LoVo (cell line): Measurements from ENCODE around the gene NRARP.
"Not testable (repeated sequence)": the region's sequence is repeated elsewhere in the genome, so short reads cannot be mapped to it uniquely, and the experiment has no call there.

Source experiments
- DNase-seq: peaks from one replicate; pipeline ENCODE4 v3.0.0-alpha.2; 2016; ENCODE audit warnings: low spot score

NRARP gene, protein sequence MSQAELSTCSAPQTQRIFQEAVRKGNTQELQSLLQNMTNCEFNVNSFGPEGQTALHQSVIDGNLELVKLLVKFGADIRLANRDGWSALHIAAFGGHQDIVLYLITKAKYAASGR

DNA sequence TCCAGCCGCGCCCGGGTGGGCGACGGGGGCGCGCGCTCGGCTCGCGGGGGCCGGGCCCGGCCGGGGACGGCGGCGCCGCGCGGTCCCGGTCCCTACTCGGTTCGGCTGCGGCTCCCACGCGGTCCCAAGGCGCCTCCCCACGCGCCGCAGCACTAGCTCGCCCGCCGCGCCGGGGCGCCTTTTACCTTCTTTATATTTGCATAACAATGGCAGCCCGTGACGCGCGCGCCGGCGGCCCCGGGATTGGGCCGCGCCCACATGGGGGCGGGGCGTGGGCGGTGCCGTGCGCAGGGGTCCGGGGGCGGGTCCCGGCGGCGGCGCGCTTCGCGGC, at the start of gene NRARP:
Gene NRARP, minus strand, starts transcription at position 154 of the 331 bp plus-strand sequence. CDS start 343 bp downstream, outside the sequence.
- peak; percentile 93 for DNase-seq

DNA sequence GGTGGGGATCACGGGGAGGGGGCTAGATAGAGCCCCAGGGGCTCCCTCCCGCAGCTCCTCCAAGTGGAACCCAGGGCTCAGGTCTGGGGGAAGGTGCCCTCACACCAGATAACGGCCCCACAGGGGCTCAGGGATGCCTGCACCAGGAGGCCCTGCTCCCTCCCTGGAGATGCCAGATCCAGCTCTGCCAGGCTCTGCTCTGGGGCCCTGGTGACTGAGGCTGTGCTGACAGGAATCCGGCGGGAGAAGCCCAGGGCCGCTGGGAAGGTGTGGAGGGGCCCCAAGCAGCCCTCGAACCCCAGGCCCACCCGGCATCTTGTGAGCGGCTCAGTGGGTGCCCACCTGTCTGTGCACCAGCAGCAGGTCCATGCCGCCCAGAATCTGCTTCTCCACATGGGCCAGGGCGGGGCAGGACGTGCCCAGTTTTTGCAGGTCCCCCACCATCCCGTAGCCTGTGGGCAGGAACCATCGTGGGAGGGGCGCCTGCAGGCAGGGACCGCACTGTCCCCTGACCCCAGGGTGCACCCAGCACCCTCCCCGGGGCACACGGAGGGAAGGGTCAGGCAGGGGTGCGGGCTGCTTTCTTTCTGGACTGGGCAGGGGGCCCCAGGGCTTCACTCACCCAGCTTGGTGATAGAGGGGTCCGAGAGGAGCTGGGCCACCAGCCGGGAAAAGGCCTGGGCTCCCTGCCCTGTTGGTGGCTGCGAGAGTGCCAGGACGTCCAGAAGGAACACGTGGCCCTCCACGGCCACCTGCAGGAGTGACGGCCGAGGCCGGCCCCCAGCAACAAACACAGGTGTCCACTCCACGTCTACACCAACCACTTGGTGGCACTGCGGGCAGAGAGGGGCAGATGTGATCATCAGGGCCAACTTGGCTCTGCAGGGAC, 48.9 kb upstream of the NRARP start:
- no peak for DNase-seq

DNA sequence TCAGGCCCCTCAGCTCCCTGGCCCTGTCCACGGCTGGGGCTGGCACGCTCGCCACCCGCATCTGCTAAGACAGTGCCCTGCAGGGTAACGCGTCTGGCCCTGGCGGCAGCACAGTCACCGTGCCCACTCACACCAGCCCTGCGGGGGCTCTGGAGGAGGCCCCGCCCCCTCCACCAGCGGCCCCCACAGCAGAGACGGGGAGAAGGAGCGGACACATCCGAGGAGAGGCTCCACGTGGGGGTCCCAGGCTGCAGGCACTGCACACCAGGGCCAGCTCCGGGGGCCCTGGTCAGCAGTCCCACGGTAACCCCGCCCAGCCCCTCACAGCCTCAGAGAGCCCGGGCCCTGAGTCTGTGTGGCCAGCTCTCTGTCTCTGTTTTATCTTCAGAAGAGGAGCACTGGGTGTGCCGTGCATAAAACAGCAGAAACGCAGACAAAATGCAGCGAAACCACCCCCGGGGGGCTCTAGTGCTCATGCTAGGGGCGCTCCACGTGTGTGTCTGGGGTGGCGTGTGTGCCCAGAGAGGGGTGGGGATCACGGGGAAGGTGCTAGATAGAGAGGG, 47.5 kb upstream of the NRARP start:
- DNase-seq = no peak

DNA sequence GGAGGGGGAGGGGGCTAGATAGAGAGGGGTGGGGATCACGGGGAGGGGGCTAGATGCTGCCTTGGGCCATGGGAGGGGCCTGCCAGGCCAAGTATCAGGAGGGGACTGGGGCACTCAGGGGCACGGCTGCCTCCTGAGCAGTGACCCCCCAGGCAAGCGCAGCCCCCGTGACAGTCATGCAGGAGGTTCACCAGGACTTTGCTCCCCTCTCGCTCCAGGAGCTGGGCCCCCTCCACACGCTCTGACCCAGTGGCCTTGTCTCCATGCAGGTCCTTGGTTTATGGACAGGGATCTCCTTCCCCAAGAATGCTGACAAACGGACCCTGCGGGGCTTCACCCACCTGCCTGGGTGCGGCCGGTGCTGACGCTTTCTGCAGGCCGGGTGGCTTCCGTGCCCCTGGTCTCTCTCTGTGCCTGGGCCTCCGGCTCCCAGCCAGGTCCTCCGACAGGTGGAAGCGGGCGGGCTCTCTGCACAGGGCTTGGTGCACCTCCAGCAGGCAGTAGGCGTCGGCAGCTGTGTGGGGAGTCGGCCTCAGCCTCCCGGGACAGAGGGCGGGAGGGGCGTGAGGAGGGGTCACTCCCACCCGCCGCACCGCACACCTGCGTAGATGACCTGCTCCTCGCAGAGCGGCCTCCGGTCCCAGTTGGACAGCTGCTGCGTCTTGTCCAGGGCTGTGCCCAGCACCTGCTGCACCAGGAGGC, 46.8 kb upstream of the NRARP start:
- no peak for DNase-seq

DNA sequence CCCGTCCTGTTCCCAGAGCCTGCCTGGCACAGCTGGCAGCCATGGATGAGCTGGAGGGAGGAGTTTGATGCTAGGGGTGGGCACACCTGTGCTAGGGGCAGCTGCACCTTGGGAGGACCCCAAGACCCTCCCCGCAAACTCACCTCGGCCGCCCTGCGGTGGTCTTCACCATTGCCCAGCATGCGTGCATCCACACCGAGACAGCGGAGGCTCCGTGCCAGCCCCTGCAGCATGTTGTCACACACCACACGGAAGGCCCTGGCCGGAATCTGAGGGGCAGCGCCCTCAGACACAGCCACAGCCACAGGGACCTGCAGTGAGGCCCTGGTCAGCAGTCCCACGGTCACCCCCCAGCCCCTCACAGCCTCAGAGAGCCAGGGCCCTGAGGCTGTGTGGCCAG, 45.9 kb upstream of the NRARP start:
- no peak for DNase-seq

DNA sequence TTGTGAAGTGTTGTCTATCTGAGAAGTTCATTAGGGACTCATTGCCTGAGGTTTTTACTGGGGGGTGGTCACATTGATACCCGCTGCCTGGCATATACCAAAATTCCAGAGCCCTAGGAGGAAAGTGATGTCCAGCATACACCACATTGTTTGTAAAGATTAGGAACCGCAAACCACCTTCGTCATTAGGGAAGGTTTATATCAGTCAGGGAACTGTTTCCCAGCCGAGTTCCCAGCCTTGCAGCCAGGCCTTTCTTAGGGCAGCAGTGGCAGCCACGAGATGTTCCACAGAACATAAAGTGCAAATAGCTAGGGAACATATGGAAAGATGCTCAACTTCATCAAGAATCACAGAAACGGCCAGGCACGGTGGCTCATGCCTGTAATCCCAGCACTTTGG, 40.4 kb upstream of the NRARP start:
- no peak for DNase-seq

DNA sequence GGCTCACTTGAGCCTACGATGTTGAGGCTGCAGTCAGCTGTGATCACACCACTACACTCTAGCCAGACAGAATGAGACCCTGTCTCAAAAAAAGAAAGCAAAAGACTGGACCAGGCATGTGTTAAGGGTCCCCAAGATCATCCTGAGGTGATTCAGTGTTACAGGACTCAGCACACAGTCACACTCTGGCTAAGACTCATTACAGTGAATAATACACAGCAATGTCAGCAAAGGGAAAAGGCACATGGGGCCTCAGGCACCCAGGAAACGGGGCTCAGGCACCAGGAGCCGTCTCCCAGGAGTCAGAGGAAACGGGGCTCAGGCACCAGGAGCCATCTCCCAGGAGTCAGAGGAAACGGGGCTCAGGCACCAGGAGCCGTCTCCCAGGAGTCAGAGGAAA, 39.2 kb upstream of the NRARP start:
- DNase-seq = no peak

DNA sequence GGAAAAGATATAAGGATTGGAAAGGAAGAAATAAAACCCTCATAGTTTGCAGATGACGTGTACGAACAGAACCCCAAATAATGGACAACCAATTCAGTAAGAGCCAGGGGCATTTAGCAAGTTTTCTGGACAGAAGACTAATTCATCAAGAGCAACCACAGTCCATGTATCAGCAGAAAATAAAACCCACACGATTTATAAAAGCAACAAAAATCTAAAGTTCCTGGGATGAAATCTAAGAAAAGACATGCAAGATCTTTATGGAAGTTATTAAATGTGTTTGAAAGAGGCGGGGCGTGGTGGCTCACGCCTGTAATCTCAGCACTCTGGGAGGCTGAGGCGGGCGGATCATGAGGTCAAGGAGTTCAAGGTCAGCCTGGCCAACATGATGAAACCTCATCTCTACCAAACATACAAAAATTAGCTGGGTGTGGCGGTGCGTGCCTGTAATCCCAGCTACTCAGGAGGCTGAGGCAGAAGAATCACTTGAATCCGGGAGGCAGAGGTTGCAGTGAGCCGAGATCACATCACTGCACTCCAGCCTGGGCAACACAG, 37.9 kb upstream of the NRARP start:
- DNase-seq = not testable (repeated sequence)

DNA sequence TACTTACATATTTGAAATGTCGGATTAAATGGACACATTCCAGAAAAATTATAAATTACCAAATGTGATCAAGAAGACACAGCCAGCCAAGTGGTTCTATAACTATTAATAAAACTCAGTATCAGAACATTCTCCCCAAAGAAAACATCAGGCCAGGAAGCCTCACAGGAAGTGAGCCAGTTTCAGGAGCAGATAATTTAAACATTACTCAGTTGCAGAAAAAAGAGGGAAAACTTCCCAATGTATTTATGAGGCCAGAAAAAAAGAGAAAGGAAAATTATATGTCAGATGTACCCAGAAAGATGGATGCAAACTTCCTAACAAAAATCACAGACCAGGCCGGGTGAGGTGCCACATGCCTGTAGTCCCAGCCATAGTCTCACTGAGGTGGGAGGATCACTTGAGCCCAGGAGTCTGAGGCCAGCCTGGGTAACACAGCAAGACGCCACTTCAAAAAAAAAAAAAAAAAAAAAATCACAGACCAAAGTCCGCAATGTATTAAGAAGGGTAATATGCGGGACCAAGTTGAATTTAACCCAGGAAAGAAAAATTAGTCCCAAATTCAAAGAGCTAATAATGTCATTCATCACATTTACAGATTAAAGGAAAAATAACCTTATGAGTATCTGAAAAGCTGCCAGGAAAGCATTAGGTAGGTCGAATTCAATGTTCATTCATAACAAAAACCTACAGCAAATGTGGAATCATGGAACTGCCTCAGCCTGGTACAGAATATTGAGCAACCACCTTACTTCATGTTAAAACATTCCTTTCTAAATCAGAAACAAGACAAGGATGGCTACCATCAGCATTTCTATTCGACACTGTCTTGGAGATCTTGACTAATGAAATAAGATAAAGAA, 37.2 kb upstream of the NRARP start:
- DNase-seq = no peak

DNA sequence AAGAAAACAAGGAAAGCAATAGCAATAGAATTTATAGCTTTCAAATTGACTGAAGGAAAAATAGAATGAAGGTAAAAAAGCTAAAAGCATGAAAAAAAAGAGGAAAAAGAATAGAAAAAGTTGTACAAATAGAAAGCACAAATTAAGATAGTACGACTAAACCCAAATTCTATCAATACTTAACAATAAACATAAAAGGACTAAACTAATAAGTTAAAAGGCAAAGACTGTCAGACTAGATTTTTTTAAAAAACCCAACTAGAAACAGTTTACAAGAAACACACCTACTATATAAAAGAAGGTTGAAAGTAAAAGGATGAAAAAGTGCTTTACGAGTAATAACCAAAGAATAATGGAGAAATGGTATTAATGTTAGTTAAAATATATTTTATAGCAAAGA, 34.7 kb upstream of the NRARP start:
- DNase-seq = no peak

DNA sequence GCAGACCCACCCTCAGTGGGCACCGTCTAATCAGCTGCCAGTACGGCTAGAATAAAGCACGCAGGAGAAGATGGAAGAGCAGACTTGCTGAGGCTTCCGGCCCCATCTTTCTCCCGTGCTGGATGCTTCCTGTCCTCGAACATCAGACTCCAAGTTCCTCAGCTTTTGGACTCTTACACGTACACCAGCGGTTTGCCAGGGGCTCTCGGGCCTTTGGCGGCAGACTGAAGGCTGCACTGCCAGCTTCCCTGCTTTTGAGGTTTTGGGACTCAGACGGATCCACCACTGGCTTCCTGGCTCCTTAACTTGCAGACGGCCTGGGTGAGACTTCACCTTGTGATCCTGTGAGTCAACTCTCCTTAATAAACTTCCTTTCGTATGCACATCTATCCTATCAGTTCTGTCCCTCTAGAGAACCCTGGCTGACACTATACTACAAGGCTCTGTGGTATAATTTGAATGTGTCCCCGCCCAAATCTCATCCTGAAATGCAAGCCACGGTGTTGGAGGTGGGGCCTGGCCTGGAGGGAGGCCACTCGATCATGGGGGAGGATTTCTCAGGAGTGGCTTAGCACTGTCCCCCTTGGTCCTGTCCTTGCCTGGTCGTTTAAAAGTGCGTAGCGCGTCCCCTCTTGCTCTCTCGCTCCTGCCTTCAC, 31.1 kb upstream of the NRARP start:
- no peak for DNase-seq

DNA sequence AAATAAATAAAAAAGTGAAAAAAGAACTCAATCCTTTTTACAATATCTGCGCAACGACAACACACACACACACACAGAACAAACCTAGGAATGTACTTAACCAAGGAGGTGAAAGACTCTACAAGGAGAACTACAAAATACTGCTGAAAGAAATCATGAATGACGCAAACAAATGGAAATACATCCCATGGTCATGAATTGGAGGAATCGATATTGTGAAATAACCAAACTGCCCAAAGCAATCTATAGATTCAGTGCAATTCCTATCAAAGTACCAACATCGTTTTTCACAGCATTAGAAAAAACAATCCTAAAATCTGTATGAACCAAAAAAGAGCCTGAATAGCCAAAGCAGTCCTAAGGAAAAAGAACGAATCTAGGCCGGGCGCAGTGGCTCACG, 29.9 kb upstream of the NRARP start:
- DNase-seq = no peak

DNA sequence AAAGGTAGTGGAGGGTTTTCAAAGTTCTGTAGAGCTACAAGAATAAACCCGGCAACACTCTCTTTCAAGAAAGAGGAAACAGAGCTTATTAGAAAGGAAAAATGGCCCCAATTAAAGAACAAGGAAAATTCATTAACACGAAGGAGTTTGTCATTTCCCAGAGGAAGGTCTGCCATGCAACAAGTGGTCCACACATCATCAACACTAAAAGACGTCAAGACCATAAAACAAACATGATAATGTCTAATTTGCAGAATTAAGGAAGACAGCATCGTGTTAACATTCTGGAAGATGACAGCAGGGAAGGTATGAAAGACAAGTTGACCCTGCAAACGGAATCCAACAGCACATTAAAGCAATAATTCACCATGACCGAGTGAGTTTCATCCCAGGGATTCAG, 28.6 kb upstream of the NRARP start:
- DNase-seq = no peak

DNA sequence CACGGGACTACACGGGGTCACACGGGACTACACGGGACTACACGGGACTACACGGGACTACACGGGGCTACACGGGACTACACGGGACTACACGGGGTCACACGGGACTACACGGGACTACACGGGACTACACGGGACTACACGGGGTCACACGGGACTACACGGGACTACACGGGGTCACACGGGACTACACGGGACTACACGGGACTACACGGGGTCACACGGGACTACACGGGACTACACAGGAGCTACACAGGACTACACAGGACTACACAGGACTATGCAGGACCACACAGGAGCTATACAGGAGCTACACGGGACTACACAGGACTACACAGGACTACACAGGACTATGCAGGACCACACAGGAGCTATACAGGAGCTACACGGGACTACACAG, 27.5 kb upstream of the NRARP start:
- DNase-seq = not testable (repeated sequence)

DNA sequence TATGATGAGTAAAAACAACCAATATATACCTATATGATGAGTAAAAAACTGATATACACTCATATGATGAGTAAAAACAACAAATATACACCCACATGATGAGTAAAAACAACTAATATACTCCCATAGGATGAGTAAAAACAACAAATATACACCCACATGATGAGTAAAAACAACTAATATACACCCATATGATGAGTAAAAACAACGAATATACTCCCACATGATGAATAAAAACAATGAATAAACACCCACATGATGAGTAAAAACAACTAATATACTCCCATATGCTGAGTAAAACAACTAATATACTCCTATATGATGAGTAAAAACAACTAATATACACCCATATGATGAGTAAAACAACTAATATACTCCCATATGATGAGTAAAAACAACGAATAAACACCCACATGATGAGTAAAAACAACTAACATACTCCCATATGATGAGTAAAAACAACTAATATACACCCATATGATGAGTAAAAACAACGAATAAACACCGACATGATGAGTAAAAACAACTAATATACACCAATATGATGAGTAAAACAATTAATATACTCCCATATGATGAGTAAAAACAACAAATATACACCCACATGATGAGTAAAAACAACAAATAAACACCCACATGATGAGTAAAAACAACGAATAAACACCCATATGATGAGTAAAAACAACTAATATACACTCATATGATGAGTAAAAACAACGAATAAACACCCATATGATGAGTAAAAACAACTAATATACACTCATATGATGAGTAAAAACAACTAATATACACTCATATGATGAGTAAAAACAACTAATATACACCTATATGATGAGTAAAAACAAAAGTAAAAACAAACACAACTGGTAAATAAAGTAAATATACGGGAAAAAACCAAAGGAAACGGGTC, 25.8 kb upstream of the NRARP start:
- DNase-seq = peak; percentile 9

DNA sequence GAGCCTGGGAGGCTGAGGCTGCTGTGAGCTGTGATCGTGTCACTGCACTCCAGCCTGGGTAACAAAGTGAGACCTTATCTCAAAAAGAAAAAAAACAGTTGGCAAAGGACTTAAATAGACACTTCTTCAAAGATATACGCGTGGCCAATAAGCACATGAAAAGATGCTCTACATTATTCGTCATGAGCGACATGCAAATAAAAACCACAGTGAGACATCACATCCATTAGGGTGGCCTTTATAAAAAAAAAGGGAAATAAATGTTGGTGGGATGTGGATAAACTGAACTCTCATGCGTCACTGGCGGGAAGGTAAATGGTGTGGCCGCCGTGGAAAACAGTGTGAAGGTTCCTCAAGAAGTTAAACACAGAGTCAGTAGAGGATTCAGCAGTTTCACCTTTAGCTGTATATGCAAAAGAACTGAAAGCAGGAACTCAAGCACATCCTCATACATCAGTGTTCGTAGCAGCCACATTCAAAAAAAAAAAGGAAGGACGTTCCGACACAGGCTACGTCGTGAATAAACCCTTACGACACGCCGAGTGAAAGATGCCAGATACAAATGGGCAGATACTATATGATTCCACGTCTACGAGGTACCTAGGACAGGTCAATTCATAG, 24.5 kb upstream of the NRARP start:
- DNase-seq = no peak

DNA sequence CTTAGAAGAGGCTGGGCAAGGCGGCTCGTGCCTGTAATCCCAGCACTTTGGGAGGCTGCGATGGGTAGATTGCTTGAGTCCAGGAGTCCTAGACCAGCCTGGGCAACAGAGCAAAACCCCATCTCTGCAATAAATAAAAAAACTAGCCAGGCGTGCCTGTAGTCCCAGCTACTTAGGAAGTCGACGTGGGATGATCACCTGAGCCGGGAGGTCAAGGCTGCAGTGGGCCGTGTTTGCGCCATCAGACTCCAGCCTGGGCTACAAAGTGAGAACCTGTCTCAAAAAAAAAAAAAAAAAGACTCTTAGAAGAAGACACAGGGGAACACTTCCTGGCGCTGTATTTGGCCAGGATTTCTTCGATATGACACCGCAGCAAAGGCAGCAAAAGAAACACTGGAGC, 23.7 kb upstream of the NRARP start:
- DNase-seq = no peak

DNA sequence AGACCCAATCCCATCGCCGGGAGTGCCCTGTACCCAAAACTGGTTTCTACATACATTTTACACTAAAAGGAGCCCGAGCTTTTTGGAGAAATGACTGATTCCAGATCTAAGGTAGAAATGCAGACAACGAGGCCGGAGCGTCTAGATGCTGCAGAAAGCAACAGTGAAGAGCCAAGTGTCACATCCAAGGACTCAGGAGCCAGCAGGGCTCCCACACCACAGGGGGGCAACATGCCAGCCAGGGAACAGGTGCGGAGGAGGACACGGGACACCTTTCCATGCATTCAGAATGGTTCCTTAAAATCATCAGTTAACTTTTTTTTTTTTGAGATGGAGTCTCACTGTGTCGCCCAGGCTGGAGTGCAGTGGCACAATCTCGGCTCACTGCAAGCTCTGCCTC, 23.1 kb upstream of the NRARP start:
- no peak for DNase-seq

DNA sequence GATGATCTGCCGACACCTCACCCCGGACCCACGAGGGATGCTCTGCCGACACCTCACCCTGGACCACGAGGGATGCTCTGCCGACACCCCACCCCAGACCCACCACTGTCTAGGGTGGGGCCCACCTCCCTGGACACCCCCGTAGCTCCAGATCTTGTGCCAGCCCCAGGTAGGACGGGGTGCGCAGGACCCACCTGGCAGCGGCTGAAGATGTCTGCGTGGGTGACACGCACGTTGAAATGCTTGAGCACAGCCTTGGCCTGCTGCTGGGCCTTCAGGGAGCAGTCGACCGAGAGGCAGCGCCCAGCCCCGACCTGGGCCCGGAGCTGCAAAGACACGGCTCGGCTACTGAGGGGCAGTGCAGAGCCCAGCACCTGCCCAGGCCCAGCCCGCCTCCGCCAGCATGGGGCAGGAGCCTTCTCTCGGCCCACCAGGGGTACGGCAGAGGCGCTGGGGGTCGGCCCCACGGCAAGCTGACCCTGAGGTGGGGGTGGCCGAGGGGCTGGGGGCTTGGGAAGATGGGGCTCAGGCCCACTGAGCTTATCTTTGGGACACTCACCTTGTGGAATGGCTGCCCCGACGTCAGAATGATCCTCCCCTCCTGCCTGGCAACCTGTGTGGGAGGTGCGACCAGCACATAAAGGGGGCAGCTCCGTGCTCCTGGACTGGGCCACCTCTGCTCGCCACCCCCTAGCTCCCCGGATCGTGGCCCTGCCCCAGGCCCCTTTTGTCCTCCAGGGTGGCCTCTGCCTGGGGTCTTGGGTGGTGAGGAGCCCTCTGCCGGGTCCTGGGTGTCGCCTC, 21.7 kb upstream of the NRARP start:
- no peak for DNase-seq
